ENCODE data around the gene NABP1.

The NABP1 gene

GRCh38 chr2:191707542-191707941, 29.6 kb downstream of the NABP1 start:
- no peak for TF ChIP-seq CTCF (IDR thresholded peaks at IDR 0.05; ENCODE audit: low read depth, low read length)
- no peaks in the 10 kb centered on the region for H3K9me3 ChIP-seq (ENCODE audit: severe bottlenecking)
- H3K36me3 ChIP-seq = no peaks in the 10 kb centered on the region
- no peak overlapping the region for H3K27ac ChIP-seq
- H3K27me3 ChIP-seq (ENCODE audit: insufficient read depth, low read depth, severe bottlenecking) = no peaks in the 10 kb centered on the region
- no peak for DNase-seq
- H3K4me3 ChIP-seq (ENCODE audit: low read depth, low read length) = no peak overlapping the region

GRCh38 chr2:191710411-191710900, 32.5 kb downstream of the NABP1 start:
- no peak overlapping the region for H3K27ac ChIP-seq

GRCh38 chr2:191711621-191712020, 33.7 kb downstream of the NABP1 start:
- DNase-seq = no peak

More at GRCh38 chr2:191710411-191710900, 32.5 kb downstream of the NABP1 start:
- Histone ChIP-seq H3K36me3 (no peaks in the 10 kb centered on the region), H3K27me3 (ENCODE audit: insufficient read depth, low read depth, severe bottlenecking) (no peaks in the 10 kb centered on the region), H3K4me3 (ENCODE audit: low read depth, low read length) (no peak overlapping the region), H3K9me3 (ENCODE audit: severe bottlenecking) (no peaks in the 10 kb centered on the region)
- TF ChIP-seq CTCF (IDR thresholded peaks at IDR 0.05; ENCODE audit: low read depth, low read length) = no peak
- no peak for DNase-seq

GRCh38 chr2:191713837-191714236, 35.9 kb downstream of the NABP1 start:
- no peaks in the 10 kb centered on the region for H3K27me3 ChIP-seq (ENCODE audit: insufficient read depth, low read depth, severe bottlenecking)
- TF ChIP-seq CTCF (IDR thresholded peaks at IDR 0.05; ENCODE audit: low read depth, low read length) = 0 out of 2 replicates have a peak, but pooled peaks have one; percentile 18
- no peak overlapping the region for H3K27ac ChIP-seq
- no peak overlapping the region for H3K4me3 ChIP-seq (ENCODE audit: low read depth, low read length)
- DNase-seq = no peak
- H3K36me3 ChIP-seq = no peaks in the 10 kb centered on the region
- H3K9me3 ChIP-seq (ENCODE audit: severe bottlenecking) = no peaks in the 10 kb centered on the region

More at GRCh38 chr2:191711621-191712020, 33.7 kb downstream of the NABP1 start:
- no peak for TF ChIP-seq CTCF (IDR thresholded peaks at IDR 0.05; ENCODE audit: low read depth, low read length)
- H3K9me3 ChIP-seq (ENCODE audit: severe bottlenecking) = no peaks in the 10 kb centered on the region
- H3K36me3 ChIP-seq = no peaks in the 10 kb centered on the region
- H3K27ac ChIP-seq = no peak overlapping the region
- no peak overlapping the region for H3K4me3 ChIP-seq (ENCODE audit: low read depth, low read length)
- H3K27me3 ChIP-seq (ENCODE audit: insufficient read depth, low read depth, severe bottlenecking) = no peaks in the 10 kb centered on the region

- no peak for DNase-seq
- TF ChIP-seq CTCF (IDR thresholded peaks at IDR 0.05; ENCODE audit: low read depth, low read length) = no peak
- Histone ChIP-seq H3K27me3 (ENCODE audit: insufficient read depth, low read depth, severe bottlenecking) (no peaks in the 10 kb centered on the region), H3K4me3 (ENCODE audit: low read depth, low read length) (no peak overlapping the region), H3K27ac (no peak overlapping the region), H3K36me3 (no peaks in the 10 kb centered on the region), H3K9me3 (ENCODE audit: severe bottlenecking) (no peaks in the 10 kb centered on the region)
Measured at GRCh38 chr2:191714925-191715324, 37.0 kb downstream of the NABP1 start.

- no peak for DNase-seq
- no peaks in the 10 kb centered on the region for H3K27me3 ChIP-seq (ENCODE audit: insufficient read depth, low read depth, severe bottlenecking)
- no peaks in the 10 kb centered on the region for H3K9me3 ChIP-seq (ENCODE audit: severe bottlenecking)
- H3K36me3 ChIP-seq = no peaks in the 10 kb centered on the region
- TF ChIP-seq CTCF (IDR thresholded peaks at IDR 0.05; ENCODE audit: low read depth, low read length) = no peak
- H3K27ac ChIP-seq = no peak overlapping the region
- H3K4me3 ChIP-seq (ENCODE audit: low read depth, low read length) = no peak overlapping the region
Measured at GRCh38 chr2:191715471-191715870, 37.5 kb downstream of the NABP1 start.
